ENCODE results near the gene CAPZB.

Gene CAPZB

GRCh38 chr1:19333587-19334354 is 151.6 kb downstream of the CAPZB start:
- TF ChIP-seq CTCF (conservative IDR thresholded peaks at IDR 0.05; ENCODE audit: low read depth, low read length) = no peak
- DNase-seq (ENCODE audit: low read depth) = no peak
- no peak overlapping the region for H3K4me3 ChIP-seq (ENCODE audit: low read depth, low read length)

- no peak overlapping the region for H3K4me3 ChIP-seq (ENCODE audit: low read depth, low read length)
- DNase-seq (ENCODE audit: low read depth) = no peak
- no peak for TF ChIP-seq CTCF (conservative IDR thresholded peaks at IDR 0.05; ENCODE audit: low read depth, low read length)
Observed at GRCh38 chr1:19332832-19333231, 152.5 kb downstream of the CAPZB start.

- TF ChIP-seq CTCF (conservative IDR thresholded peaks at IDR 0.05; ENCODE audit: low read depth, low read length) = no peak
- no peak overlapping the region for H3K4me3 ChIP-seq (ENCODE audit: low read depth, low read length)
- no peak for DNase-seq (ENCODE audit: low read depth)
Observed at GRCh38 chr1:19331262-19331878, 154.0 kb downstream of the CAPZB start.

GRCh38 chr1:19330449-19331135 is 154.7 kb downstream of the CAPZB start:
- H3K4me3 ChIP-seq (ENCODE audit: low read depth, low read length) = no peak overlapping the region
- no peak for DNase-seq (ENCODE audit: low read depth)
- TF ChIP-seq CTCF (conservative IDR thresholded peaks at IDR 0.05; ENCODE audit: low read depth, low read length) = no peak

- no peak for TF ChIP-seq CTCF (conservative IDR thresholded peaks at IDR 0.05; ENCODE audit: low read depth, low read length)
- DNase-seq (ENCODE audit: low read depth) = no peak
- H3K4me3 ChIP-seq (ENCODE audit: low read depth, low read length) = no peak overlapping the region
Observed at GRCh38 chr1:19329611-19330010, 155.7 kb downstream of the CAPZB start.

GRCh38 chr1:19329188-19329587 is 156.2 kb downstream of the CAPZB start:
- no peak for TF ChIP-seq CTCF (conservative IDR thresholded peaks at IDR 0.05; ENCODE audit: low read depth, low read length)
- DNase-seq (ENCODE audit: low read depth) = no peak
- no peak overlapping the region for H3K4me3 ChIP-seq (ENCODE audit: low read depth, low read length)

Measured in choroid plexus epithelial cell (primary cell).